HL-60 (cell line): Measurements from ENCODE around the gene ARFGAP1.

Source experiments
- CTCF ChIP-seq: IDR thresholded peaks from one replicate; pipeline ENCODE4 v1.5.1; 2011; ENCODE audit warnings: low read length, control low read depth, inconsistent platforms; ENCODE audit not compliant: insufficient read depth
- GABPA ChIP-seq: IDR thresholded peaks from 2 replicates; pipeline ENCODE4 v1.6.1; 2012; ENCODE audit warnings: low read depth
- POLR2AphosphoS5 ChIP-seq: IDR thresholded peaks from 2 replicates; pipeline ENCODE4 v1.6.1; 2012; ENCODE audit warnings: low read depth
- REST ChIP-seq: IDR thresholded peaks from 2 replicates; pipeline ENCODE4 v1.6.1; 2012; ENCODE audit warnings: low read depth; ENCODE audit not compliant: insufficient replicate concordance

GRCh38 chr20:63297796-63298572 is 25.4 kb downstream of the ARFGAP1 start:
- TF ChIP-seq GABPA (no peak), CTCF (no peak), REST (no peak), POLR2AphosphoS5 (no peak)
